ENCODE results near the gene SSNA1. TPM values are rescaled to one million over a fixed set of nuclear protein-coding genes. Genes with fewer than 3 reads are reported as not detected.

SSNA1 gene
- total RNA-seq, 1 donor from 2014 or later, result 58.1 TPM

GRCh38 chr9:137220317-137221094 is 32.0 kb downstream of the SSNA1 start:
- Mint-ChIP-seq H3K9me3 (ENCODE audit: unreplicated experiment) (no peaks in the 10 kb centered on the region), H3K36me3 (ENCODE audit: unreplicated experiment) (no peaks in the 10 kb centered on the region), H3K27me3 (ENCODE audit: unreplicated experiment) (no peaks in the 10 kb centered on the region), H3K4me3 (ENCODE audit: unreplicated experiment) (peak overlapping the region; percentile 45), H3K27ac (ENCODE audit: unreplicated experiment) (no peak overlapping the region), H3K4me1 (ENCODE audit: unreplicated experiment) (peaks cover 11% of the 10 kb centered on the region)
- no peak for TF ChIP-seq CTCF (IDR thresholded peaks at IDR 0.05)
- no peak for DNase-seq (ENCODE audit: extremely low spot score, unreplicated experiment)

- Mint-ChIP-seq H3K4me3 (ENCODE audit: unreplicated experiment) (peak overlapping the region; percentile 45), H3K36me3 (ENCODE audit: unreplicated experiment) (no peaks in the 10 kb centered on the region), H3K9me3 (ENCODE audit: unreplicated experiment) (no peaks in the 10 kb centered on the region), H3K4me1 (ENCODE audit: unreplicated experiment) (peaks cover 11% of the 10 kb centered on the region), H3K27me3 (ENCODE audit: unreplicated experiment) (no peaks in the 10 kb centered on the region), H3K27ac (ENCODE audit: unreplicated experiment) (no peak overlapping the region)
- no peak for DNase-seq (ENCODE audit: extremely low spot score, unreplicated experiment)
- no peak for TF ChIP-seq CTCF (IDR thresholded peaks at IDR 0.05)
These were observed 32.6 kb downstream of the SSNA1 start for GRCh38 chr9:137221095-137221505.

- H3K9me3 Mint-ChIP-seq (ENCODE audit: unreplicated experiment), result no peaks in the 10 kb centered on the region
- peaks cover 11% of the 10 kb centered on the region for H3K4me1 Mint-ChIP-seq (ENCODE audit: unreplicated experiment)
- no peak for DNase-seq (ENCODE audit: extremely low spot score, unreplicated experiment)
- no peaks in the 10 kb centered on the region for H3K27me3 Mint-ChIP-seq (ENCODE audit: unreplicated experiment)
- TF ChIP-seq CTCF (IDR thresholded peaks at IDR 0.05), result no peak
- no peak overlapping the region for H3K4me3 Mint-ChIP-seq (ENCODE audit: unreplicated experiment)
- H3K36me3 Mint-ChIP-seq (ENCODE audit: unreplicated experiment), result no peaks in the 10 kb centered on the region
- H3K27ac Mint-ChIP-seq (ENCODE audit: unreplicated experiment), result no peak overlapping the region
These were observed 33.1 kb downstream of the SSNA1 start for GRCh38 chr9:137221506-137222111.

GRCh38 chr9:137222190-137223077 is 34.0 kb downstream of the SSNA1 start, which contains the start of gene RNF208:
RNF208 (minus strand) TSS chr9:137222240; CDS start chr9:137221212, 1,028 bp downstream.
- H3K36me3 Mint-ChIP-seq (ENCODE audit: unreplicated experiment), result no peaks in the 10 kb centered on the region
- TF ChIP-seq CTCF (IDR thresholded peaks at IDR 0.05), result no peak
- H3K4me1 Mint-ChIP-seq (ENCODE audit: unreplicated experiment), result peaks cover 13% of the 10 kb centered on the region
- H3K4me3 Mint-ChIP-seq (ENCODE audit: unreplicated experiment), result peak within 1 kb of the TSS; percentile 74
- no peak for DNase-seq (ENCODE audit: extremely low spot score, unreplicated experiment)
- H3K27me3 Mint-ChIP-seq (ENCODE audit: unreplicated experiment), result no peaks in the 10 kb centered on the region
- H3K9me3 Mint-ChIP-seq (ENCODE audit: unreplicated experiment), result no peaks in the 10 kb centered on the region
- peak within 1 kb of the TSS; percentile 38 for H3K27ac Mint-ChIP-seq (ENCODE audit: unreplicated experiment)

Data from osteocyte (in vitro differentiated cells).